Choroid plexus epithelial cell (primary cell): ENCODE data around the gene AKTIP.
A peak's percentile ranks its signal among the peaks of the same experiment; 100 is the strongest.

Source experiments
- DNase-seq: peaks from one replicate; pipeline ENCODE4 v3.0.0-alpha.2; 2010; ENCODE audit warnings: low read depth
- H3K4me3 ChIP-seq: 2 replicates; pipeline ENCODE4 v1.5.1; 2011; ENCODE audit warnings: low read depth, mild to moderate bottlenecking, control low read depth, low read length, moderate library complexity
- CTCF ChIP-seq: conservative IDR thresholded peaks from 2 replicates; pipeline ENCODE4 v1.5.1; 2011; ENCODE audit warnings: low read depth, mild to moderate bottlenecking, control low read depth, inconsistent platforms, low read length, moderate library complexity

AKTIP gene

GRCh38 chr16:53504665-53505064 is 1.7 kb upstream of the AKTIP start:
- no peak overlapping the region for H3K4me3 ChIP-seq
- TF ChIP-seq CTCF: no peak
- DNase-seq: peak; percentile 36

- DNase-seq: peak; percentile 60
- H3K4me3 ChIP-seq: peak overlapping the region; percentile 70
- no peak for TF ChIP-seq CTCF
Measured at GRCh38 chr16:53503991-53504663, 1.1 kb upstream of the AKTIP start.

GRCh38 chr16:53503270-53503923 is 388 bp upstream of the AKTIP start:
- TF ChIP-seq CTCF: no peak
- peak; percentile 100 for DNase-seq
- H3K4me3 ChIP-seq: peak overlapping the region; percentile 86

- TF ChIP-seq CTCF: no peak
- peak; percentile 44 for DNase-seq
- H3K4me3 ChIP-seq: no peak overlapping the region
Measured at GRCh38 chr16:53501216-53501859, 1.7 kb downstream of the AKTIP start.

- no peak overlapping the region for H3K4me3 ChIP-seq
- no peak for TF ChIP-seq CTCF
- no peak for DNase-seq
Measured at GRCh38 chr16:53498984-53499383, 4.0 kb downstream of the AKTIP start.

- H3K4me3 ChIP-seq: no peak overlapping the region
- DNase-seq: no peak
- peak; percentile 34 for TF ChIP-seq CTCF
Measured at GRCh38 chr16:53495325-53495724, 7.7 kb downstream of the AKTIP start.

GRCh38 chr16:53494636-53495035 is 8.4 kb downstream of the AKTIP start:
- no peak overlapping the region for H3K4me3 ChIP-seq
- no peak for DNase-seq
- TF ChIP-seq CTCF: no peak
